ENCODE results near the gene SSUH2. TPM values are rescaled to one million over a fixed set of nuclear protein-coding genes. Genes with fewer than 3 reads are reported as not detected.
"Not testable (repeated sequence)": the region's sequence is repeated elsewhere in the genome, so short reads cannot be mapped to it uniquely, and the experiment has no call there.

Gene SSUH2
- total RNA-seq, 1 donor = not detected

DNA sequence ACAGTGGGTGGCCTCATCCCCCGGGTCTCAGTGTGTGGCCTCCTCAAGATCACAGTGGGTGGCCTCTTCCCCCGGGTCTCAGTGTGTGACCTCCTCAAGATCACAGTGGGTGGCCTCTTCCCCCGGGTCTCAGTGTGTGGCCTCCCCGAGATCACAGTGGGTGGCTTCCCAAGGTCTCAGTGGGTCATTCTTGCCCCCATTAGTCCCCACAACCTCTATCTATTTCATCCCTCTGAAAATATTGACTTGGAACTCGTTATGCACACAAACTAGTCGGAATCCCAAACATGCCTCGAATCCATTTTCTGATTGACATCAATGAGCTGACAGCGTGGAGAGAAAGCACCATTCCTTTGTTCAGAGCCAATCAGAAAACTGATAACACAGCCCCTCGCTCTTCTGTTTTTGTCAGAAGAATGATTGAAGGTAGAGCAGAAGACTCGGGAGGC, 10.8 kb upstream of the SSUH2 start:
- no peak overlapping the region for H3K4me3 ChIP-seq (ENCODE audit: low read depth, low read length)
- TF ChIP-seq, protein P1, sequence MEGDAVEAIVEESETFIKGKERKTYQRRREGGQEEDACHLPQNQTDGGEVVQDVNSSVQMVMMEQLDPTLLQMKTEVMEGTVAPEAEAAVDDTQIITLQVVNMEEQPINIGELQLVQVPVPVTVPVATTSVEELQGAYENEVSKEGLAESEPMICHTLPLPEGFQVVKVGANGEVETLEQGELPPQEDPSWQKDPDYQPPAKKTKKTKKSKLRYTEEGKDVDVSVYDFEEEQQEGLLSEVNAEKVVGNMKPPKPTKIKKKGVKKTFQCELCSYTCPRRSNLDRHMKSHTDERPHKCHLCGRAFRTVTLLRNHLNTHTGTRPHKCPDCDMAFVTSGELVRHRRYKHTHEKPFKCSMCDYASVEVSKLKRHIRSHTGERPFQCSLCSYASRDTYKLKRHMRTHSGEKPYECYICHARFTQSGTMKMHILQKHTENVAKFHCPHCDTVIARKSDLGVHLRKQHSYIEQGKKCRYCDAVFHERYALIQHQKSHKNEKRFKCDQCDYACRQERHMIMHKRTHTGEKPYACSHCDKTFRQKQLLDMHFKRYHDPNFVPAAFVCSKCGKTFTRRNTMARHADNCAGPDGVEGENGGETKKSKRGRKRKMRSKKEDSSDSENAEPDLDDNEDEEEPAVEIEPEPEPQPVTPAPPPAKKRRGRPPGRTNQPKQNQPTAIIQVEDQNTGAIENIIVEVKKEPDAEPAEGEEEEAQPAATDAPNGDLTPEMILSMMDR (IDR thresholded peaks at IDR 0.05; ENCODE audit: insufficient read depth, low read length) = no peak
- no peak for DNase-seq (ENCODE audit: low read depth)

DNA sequence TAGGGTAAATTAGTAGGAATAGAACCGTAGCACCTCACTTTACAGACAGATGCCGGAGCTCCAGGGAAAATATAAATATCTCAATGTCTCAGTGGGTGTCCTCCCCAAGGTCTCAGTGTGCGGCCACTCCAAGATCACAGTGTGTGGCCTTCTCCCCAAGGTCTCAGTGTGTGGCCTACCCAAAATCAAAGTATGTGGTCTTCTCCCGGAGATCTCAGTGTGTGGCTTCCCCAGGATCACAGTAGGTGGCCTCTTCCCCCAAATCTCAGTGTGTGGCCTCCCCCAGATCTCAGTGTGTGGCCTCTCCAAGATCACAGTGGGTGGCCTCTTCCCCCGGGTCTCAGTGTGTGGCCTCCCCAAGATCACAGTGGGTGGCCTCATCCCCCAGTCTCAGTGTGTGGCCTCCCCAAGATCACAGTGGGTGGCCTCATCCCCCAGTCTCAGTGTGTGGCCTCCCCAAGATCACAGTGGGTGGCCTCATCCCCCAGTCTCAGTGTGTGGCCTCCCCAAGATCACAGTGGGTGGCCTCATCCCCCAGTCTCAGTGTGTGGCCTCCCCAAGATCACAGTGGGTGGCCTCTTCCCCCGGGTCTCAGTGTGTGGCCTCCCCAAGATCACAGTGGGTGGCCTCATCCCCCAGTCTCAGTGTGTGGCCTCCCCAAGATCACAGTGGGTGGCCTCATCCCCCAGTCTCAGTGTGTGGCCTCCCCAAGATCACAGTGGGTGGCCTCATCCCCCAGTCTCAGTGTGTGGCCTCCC, 10.2 kb upstream of the SSUH2 start:
- DNase-seq (ENCODE audit: low read depth); H3K4me3 ChIP-seq (ENCODE audit: low read depth, low read length): not testable (repeated sequence)

DNA sequence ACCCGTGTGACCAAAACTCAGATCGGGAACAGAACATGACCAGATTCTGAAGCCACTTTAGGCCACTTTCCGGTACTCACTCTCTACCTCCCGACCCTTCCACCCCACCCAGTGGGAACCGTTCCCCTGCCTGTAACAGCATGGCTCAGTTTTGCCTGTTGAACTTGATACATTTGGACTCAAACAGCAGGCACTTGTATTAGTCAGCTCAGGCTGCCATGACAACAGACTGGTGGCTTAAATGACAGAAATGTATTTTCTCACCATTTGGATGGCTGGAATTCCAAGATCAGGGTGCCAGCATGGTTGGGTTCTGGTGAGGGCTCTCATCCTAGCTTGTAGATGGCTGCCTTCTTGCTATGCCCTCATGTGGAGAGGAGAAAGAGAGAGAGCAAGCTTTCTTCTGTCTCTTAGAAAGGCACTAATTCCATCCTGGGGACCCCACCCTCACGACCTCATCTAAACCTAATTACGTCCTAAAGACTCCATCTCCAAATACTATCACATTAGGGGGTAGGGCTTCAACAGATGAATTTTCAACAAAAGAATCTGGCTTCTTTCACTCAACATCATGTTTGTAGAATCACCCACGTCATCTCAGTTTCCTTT, 9.3 kb upstream of the SSUH2 start:
- H3K4me3 ChIP-seq (ENCODE audit: low read depth, low read length) = no peak overlapping the region
- TF ChIP-seq, protein P1 (IDR thresholded peaks at IDR 0.05; ENCODE audit: insufficient read depth, low read length) = no peak
- DNase-seq (ENCODE audit: low read depth) = no peak

DNA sequence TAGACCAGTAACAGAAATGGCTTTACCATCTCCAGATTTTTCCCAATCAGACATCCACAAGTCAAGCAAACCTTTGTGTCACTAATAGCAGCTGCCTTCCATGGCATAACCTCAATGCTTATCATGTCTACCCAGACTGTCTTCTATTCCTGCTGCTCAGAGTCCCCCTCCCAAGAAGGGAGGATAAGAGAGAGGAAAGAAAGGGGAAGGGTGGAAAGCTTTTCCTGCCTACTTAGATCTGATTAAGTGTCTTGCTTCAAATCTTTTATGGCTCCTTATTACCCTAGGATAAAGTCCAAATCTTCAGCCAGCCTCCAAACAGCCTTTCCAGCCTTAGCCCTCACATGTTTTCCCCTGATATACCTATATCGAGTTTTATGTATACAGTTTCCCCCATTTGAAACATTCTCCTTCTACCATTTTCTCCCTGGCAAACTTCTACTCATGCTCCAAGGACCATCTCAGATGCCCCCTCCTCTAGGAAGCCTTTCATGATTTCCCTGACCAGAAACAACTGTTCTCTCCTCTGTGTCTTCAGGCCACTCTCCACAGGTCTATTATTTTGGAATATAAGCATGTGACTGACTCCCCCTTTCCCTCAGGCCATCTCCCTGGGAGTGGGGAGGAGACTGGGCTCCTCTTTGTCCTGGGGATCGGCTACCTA, 7.9 kb upstream of the SSUH2 start:
- TF ChIP-seq, protein P1 (IDR thresholded peaks at IDR 0.05; ENCODE audit: insufficient read depth, low read length) = no peak
- no peak overlapping the region for H3K4me3 ChIP-seq (ENCODE audit: low read depth, low read length)
- no peak for DNase-seq (ENCODE audit: low read depth)

DNA sequence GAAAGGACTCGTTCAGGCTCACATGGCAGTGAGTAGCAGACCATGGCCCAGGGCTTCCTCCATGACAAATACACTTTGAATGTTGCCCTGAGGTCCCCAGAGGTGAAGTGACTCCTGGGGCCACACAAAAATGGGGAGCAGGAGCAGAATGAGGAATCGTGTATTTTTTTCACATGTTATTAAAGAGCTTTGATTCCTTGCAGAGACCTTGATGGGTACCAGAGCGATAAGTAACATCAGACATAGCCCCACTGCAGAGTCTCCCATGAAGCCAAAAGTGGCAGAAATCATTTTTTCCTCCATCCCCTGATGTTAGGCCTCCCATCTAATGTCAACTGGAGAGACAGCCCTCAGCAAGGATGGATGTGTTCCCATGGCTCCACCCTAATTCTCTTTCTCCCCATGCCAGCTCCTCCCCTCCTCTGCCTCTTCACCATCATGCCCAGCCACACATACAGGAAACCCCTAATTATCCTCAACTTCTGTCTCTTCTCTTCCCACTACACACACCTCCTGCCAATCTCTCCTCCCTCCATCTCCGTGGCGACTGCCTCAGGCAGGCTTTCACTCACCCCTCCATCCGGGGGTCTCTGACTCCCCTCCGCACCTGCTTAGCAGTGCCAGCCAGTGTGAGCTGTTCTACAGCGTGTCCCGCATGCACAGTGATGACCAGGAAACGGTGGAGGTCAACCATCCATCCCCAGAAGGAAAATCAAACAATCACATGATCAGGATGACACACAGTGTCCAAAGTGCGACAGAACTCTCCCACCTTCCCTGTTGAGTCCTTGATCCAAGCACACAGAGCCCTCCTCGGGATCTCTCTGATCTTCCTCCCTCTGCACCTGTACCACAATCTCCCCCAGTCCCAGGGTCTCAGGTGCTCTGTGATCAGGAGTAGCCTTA, 7.1 kb upstream of the SSUH2 start:
- TF ChIP-seq, protein P1 (IDR thresholded peaks at IDR 0.05; ENCODE audit: insufficient read depth, low read length) = no peak
- DNase-seq (ENCODE audit: low read depth) = no peak

DNA sequence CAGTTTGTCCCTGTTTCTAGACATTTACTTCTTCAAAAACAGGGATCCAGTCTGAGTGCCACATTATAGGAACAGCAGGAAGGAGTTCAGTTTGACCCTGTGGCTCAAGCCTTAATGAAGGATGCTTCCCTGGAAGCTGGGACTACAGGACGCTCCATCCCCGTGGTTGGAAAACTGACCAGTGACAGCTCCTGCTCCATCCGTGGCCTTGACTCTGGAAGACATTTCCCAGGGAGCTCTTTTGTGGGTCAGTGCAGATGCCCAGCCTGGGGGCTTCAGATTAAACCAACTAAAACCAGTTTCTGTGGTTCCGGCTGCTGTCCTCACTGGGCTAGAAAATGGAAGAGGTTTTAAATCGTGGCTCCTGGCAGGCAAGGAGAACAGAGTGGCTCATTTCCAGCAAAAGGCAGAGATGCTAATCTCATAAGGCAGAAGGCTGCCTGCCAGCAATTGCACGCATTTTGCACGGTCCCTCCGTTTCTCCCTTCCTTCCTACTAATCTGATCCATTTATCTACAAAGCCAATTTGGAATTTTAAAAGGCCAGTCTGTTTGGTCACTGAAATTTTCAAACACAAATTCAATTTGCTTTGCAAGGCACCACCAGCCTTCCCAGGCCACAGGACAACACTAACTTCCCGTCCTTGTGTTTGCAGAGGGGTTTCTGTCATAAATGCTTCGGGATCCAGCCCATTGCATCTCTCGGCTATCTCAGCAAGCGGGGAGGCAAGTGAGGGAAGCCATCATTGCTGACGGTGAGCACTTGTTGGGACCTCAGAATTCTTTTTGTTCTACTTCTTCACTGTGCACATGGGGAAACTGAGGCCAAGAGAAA, 6.2 kb upstream of the SSUH2 start:
- H3K4me3 ChIP-seq (ENCODE audit: low read depth, low read length) = no peak overlapping the region
- TF ChIP-seq, protein P1 (IDR thresholded peaks at IDR 0.05; ENCODE audit: insufficient read depth, low read length) = no peak

More for the DNA sequence above, 7.1 kb upstream of the SSUH2 start:
- H3K4me3 ChIP-seq (ENCODE audit: low read depth, low read length) = no peak overlapping the region

More for the DNA sequence above, 6.2 kb upstream of the SSUH2 start:
- DNase-seq (ENCODE audit: low read depth) = peak; percentile 55
